ENCODE results near the gene SETD1B.

- TF ChIP-seq CTCF (IDR thresholded peaks at IDR 0.05; ENCODE audit: low read depth, low read length, poor library complexity, severe bottlenecking) (no peak), EZH2phosphoT487 (IDR thresholded peaks at IDR 0.05; ENCODE audit: borderline replicate concordance, low read length) (no peak)
Measured at GRCh38 chr12:121793440-121793837, 10.4 kb upstream of the SETD1B start, which contains the start of gene RHOF.

Measured in DOHH2 (cell line).